ENCODE results near the gene UBXN1.
"Not testable (repeated sequence)": the region's sequence is repeated elsewhere in the genome, so short reads cannot be mapped to it uniquely, and the experiment has no call there.

Gene UBXN1

DNA sequence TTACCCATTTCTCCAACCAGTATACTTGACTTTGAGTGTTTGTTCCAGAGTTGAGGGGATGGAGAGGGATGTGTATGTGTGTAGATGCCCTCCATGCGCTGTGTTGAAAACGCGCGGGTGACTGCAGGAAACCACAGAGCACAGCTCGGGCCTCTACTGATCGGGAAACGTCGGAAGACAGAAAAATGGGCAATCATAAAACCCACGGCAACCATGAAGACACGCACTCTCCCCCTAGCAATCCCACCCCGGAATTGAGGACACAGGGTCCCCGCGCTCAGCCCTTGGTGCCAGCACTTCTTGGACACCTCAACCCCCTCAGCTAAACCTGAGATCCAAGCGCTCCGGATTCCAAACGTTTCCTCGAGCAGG lies 7.7 kb downstream of the UBXN1 start:
- DNase-seq: no peak

DNA sequence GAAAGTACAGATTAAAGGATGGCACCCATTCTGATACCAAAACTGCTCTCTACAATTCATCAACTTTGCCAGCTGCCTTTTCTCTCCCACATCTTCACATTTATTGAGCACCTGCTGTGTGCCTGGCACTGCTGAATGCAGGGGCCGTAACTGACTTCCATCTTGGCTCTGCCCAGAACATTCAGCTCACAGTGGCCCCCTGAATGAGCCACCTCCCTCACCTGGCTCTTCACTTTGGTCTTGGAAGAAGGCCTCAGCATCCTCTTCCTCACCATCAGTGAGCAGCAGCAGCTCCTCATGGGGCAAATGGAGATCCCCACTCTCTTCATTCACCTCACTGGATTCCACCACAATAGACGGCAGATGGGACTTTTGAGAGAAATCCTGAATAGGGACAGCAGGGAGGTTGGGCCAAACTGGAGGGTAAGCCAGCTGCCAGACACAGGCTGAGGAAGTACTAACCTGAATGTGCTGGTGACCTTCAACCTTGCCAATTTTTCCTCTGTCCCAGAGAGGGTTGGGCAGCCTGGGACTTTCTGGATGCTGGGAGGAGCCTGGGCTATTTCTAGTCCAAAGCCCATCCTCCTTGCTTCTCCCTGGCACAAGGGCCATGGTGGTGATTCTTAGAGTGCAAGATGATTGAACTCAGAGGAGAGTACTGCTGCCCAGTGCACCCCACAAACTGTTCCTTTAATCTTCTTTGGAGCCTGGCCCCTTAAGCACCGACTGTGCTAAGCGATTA lies 9.3 kb downstream of the UBXN1 start:
- no peak for DNase-seq

DNA sequence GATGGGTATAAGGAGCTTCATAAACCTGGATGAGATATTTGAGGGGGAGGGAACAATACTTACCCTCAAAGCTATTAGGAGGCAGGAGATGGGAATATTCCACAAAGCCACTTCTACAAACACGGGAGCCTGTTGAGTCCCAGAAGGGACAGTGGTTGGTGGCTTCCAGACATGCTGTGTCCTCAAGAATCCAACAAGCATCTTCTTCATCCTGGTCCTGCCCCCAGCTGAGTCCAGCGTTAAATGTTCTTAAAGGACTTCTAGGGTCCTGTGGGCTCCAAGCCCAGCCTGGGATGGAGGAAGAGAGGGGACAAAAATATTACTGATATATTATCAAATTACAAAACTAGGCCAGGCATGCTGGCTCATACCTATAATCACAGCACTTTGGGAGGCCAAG lies 11.4 kb downstream of the UBXN1 start:
- peak in 1 of 2 experiments; percentile 37 for DNase-seq

DNA sequence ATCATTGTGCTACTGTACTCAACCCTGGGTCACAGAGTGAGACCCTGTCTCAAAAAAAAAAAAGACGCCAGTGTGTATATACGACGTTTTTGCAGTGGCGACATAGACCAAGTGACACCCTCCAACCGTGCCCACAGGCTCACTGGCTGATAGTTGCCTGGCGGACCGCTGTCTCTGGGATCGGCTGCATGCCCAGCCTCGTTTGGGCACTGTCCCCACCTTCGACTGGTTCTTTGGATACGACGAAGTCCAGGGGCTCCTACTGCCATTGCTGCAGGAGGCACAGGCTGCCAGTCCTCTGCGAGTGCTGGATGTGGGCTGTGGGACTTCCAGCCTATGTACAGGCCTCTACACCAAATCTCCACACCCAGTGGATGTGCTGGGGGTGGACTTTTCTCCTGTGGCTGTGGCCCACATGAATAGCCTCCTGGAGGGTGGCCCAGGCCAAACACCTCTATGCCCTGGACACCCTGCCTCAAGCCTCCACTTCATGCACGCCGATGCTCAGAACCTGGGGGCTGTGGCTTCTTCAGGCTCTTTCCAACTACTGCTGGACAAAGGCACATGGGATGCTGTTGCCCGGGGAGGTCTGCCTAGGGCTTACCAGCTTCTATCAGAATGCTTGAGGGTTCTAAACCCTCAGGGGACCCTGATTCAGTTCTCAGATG lies 12.5 kb downstream of the UBXN1 start:
- DNase-seq: peak; percentile 57 to 60

DNA sequence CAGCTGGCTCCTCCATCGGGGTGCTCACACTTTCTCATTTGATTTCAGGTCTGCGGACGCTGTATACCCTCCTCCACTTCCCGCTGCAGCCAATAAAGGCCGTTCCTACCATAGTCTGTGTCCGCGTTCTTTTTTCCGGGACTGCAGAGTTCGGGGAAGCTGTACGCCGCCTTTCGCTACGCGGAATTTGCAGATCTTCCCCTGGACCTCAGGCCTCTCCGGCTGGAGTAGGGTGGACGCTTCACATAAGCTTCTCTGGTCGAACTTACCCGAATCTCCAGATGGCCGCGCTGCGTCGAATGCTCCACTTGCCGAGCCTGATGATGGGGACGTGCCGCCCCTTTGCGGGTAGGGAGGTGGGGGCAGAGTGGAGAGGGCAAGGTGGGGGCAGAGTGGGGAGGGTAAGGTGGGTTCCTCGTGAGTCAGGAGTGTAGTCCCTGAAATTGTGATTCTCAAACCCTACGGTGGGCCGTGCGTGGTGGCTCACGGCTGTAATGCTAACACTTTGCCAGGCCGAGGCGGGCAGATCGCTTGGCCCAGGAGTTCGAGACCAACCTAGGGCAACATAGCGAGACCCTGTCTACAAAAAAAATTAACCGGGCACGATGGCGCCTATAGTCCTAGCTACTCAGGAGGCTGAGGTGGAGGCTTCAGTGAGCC lies 13.1 kb downstream of the UBXN1 start:
- DNase-seq: peak; percentile 75 to 78

DNA sequence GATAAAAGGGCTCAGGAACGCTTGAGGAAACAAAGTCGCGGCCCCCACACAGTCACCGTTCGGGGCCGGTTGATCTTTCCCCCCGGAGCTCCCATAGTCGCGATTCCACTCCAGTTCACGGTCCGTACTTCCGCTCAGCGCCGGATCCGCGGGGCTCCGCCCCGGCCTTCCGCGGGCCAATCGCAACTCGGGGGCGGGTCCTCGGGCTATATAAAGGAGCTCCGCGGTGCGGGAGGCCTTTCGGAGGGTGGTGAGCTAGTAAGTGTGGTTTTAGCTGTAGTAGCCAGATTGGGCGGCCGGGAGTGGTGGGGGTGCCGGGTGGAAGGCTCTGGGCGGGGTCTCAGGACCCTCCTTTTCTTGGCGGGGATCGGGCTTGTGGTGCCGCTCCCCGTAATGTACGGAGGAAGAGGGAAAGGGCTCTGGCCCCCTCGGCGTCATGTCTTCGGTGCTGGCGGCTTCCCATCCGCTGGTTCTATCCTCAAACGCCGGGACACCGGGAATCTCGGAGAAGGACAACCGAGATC lies 13.7 kb downstream of the UBXN1 start, which contains the start of the genes C11orf98 and CSKMT:
TSS of gene C11orf98 (minus strand) at position 136 of the 524 bp plus-strand sequence. CDS start at position 95, 41 bp downstream.
TSS of gene CSKMT (plus strand) at position 238 of the 524 bp plus-strand sequence. CDS start 568 bp downstream, outside the sequence.
- peak; percentile 99 for DNase-seq

DNA sequence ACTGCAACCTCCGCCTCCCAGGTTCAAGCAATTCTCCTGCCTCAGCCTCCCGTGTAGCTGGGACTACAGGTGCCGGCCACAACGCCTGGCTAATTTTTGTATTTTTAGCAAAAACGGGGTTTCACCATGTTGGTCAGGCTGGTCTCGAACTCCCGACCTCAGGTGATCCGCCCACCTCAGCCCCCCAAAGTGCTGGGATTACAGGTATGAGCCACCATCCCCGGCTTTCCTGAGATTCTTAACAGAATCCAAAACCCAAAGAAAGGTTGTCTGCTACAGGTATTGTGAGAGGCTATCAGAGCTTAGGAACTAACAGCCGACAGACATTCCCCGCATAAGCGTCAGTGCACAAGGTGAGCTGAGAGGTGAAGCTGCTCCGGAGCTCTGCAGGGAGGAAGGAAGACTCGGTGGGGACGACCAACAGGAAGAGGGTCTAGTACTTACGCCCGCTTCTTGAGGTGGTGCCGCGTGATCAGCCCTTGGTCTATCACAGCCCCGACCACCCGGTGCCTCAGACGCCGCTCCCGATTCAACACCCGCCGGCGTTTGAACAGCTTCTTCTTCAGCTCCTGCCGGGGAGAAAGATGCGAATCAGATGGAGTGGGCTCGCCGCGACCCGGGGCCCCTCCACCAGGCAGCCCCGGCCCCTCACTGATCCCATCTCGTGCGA lies 14.3 kb downstream of the UBXN1 start:
- no peak for DNase-seq

DNA sequence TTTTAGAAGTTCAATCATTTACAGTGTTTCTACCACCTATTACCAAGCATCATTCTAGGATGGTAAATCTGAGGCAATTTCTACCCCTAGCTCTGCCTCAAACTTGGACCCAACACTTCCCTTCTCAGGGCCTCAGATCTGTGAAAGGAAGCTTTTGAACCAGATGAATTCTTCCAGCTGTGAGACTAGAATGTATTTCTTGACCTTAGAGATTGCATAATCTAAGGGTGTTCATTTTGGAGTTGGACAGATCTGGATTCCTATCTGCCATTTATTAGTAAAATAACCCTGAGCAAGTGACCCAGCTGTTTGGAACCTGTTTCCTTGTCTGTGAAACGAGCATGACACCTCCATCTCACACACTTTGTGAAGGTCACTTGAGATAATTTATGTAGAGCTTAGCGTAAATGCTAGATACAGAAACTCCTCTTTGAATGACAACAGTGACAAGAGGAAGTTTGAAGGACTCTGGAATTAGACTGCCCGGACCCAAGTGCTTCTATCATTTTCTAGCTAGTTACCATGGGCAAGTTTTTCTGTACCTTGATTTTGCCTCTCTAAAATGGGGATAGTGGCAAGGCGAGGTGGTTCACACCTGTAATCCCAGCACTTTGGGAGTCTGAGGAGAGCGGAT lies 22.0 kb downstream of the UBXN1 start:
- no peak for DNase-seq

DNA sequence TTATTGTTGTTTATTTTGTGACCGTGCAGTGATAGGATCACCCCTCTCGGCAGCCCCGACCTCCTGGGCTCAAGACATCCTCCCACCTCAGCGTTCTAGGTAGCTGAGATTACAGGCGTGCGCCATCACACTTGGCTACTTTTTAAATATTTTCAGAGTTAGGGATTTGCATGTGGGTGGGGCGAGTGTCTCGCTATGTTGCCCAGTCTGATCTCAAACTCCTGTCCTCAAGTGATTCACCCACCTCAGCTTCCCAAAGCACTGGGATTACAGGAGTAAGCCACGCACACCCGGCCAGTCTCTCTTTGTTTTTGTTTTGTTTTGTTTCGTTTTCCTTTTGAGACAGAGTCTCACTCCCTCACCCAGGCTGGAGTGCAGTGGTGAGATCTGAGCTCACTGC lies 24.6 kb downstream of the UBXN1 start:
- no peak for DNase-seq

DNA sequence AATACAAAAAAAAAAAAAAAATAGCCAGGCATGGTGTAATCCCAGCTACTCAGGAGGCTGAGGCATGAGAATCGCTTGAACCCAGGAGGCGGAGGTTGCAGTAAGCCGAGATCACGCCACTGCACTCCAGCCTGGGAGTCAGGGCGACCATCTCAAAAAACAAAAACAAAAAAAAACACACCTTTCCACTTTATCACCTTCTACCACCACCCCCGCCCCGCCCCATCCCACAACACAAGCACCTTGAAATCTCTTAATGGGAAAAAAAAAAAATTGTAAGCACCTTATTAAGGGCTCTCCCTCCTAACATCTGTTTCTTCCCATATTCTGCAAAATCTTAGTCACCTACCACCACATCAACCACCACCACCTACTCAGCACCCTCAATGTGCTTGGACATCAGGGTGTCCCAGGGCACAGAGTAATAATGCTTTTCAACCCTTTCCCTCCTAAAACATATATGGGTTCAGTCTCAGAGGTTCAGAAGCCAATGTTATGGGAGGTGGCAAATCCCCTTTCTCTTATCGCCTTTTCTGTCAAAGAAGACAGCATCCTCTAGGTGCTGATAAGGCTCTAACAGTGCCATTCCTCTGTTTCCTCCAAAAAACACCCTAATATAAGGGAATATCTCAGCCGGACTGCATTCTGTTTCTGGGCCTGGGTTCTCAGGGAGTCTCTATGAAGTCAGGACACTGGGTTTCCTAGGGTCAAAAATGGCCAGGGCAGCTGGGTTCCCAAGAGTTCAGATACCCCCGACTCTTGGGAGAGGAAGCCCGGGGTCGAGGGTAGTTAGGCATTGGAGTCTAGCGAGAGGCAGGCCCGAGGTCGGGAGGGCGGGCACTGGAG lies 26.5 kb downstream of the UBXN1 start:
- DNase-seq: peak in 1 of 2 experiments; percentile 38

DNA sequence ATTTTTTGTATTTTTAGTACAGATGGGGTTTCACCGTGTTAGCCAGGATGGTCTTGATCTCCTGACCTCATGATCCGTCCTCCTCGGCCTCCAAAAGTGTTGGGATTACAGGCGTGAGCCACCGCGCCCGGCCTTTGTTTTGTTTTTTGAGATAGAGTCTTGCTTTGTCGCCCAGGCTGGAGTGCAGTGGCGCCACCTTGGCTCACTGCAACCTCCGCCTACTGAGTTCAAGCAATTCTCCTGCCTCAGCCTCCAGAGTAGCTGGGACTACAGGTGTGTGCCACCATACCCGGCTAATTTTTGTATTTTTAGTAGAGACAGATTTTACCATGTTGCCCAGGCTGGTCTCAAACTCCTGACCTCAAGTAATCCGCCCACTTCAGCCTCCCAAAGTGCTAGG lies 28.6 kb downstream of the UBXN1 start:
- DNase-seq: not testable (repeated sequence)

DNA sequence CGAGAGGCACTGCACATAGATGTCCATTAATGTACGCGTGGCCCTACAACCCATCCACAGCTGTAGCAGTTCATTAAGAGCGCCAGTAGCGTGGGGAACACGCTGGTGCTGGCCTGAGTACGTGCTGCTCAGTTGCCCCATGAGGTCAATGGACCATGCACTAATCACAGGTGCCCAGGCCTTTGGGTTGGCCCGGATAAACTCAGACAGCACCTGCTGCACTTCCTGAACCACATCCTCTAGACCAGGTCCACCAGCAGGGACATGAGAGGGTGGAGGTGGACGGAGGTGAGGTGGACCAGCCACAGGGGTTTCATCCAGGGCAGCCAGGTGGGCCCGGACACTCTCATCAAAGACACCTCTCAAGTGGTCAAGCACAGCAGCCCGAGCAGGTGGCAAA lies 29.4 kb downstream of the UBXN1 start:
- DNase-seq: no peak

DNA sequence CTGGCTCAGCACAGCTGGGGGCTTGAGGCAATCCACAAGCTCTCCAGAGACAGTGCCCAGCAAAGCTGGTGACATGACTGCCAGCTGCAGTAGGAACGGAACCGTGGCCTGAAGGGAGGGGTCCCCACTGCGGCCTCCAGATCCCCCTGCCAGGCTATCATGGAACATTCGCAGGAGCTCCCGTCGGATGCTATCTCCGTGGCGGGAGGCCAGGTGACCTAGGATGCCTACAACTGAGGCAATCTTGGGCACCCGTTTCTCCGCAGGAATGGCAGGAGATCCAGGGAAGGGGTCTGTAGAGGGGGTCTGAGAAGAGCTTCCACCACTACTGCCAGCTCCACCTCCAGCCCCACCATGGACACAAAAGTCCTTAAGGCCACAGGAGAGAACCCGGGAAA lies 29.9 kb downstream of the UBXN1 start:
- no peak for DNase-seq

DNA sequence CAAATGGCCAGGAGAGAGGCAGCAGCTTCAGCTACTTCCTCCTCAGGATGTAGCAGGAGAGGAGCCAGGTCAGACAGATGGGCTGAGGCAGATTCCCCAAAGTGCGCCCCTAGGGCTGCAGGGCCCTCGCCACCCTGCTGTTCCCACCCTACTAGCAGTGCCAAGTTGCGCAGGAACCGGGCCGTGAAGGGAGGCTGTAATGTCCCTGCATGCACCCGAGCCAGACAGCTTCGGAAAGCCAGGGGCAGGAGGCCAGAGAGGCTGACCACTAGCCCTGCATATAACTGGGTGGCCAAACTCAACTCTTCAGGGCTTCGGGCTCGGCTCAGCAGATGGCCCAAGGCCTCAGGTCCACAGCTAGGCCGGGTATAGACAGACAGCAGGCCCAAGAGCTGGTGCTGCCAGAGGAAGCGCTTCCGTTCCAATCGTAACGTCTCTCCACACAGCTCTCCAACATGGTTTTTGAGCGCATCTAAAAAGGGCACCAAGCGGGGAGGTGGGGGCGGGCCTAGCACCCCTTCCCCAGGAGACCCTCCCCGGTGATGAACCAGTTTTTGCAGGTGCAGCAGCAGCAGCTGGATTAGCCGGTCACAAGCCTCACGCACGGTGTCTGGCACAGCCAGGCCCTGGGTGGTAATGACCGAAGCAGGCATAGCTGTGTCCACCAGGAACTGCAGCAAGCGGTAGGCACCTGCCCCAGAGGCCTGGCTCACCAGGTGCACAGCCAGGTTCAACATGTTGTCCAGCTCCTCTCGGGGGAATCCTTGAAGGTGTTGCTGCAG lies 30.5 kb downstream of the UBXN1 start:
- DNase-seq: no peak

DNA sequence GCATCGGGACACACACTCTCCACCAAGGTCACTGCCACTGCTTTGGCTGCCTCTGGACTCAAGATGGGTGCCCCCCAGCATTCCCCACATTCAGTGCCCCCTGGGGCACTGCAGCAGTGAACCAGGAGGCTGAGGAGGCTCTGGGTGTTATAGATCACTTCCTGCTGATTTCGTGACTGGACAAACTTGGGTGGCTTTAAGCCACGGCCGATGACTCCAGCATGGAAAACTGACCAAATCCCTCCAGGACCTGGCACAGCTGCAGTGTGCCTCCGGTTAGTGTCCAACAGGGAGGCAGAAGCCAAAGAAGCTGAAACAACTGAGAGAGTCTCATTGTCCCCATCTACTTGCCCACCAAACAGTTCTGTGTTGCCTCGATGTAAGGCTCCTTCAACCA lies 31.3 kb downstream of the UBXN1 start:
- no peak for DNase-seq

DNA sequence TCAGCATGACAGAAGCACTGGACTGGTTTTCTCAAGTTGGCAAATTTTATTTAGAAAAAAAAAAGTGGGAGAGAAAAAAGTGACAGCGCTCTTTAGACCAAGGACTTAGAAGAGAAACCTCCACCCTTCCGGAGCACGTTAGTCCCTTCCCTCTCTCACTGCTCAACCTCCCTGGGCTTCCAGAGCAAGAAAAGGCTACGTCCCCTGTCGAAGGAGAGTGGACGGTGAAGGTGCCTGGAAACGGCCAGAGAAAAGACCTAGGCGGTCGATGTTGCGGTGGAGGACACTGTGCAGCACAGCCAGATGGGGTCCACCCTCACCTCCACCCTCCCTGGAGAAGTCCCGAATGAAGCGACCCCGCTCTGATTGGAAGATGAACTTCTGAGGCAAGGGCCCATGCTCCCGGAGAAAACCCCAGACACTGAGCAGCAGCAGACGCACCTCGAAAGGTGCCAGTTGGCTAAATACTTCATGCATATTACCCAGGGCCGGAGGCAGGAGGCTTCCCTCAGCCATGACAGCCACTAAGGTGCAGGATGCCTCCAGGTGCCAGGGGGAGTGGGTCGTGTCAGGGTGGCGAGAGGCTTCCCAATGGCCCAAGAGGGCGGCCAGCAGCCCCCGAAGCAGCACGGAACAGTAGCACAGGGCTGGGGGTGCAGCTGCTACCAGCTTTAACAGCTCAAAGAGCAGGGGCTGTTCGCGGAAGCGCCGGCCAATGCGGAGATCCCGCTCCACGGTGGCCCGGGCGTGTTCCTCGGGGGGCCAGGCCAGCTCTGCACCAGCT lies 31.9 kb downstream of the UBXN1 start:
- DNase-seq: no peak

DNA sequence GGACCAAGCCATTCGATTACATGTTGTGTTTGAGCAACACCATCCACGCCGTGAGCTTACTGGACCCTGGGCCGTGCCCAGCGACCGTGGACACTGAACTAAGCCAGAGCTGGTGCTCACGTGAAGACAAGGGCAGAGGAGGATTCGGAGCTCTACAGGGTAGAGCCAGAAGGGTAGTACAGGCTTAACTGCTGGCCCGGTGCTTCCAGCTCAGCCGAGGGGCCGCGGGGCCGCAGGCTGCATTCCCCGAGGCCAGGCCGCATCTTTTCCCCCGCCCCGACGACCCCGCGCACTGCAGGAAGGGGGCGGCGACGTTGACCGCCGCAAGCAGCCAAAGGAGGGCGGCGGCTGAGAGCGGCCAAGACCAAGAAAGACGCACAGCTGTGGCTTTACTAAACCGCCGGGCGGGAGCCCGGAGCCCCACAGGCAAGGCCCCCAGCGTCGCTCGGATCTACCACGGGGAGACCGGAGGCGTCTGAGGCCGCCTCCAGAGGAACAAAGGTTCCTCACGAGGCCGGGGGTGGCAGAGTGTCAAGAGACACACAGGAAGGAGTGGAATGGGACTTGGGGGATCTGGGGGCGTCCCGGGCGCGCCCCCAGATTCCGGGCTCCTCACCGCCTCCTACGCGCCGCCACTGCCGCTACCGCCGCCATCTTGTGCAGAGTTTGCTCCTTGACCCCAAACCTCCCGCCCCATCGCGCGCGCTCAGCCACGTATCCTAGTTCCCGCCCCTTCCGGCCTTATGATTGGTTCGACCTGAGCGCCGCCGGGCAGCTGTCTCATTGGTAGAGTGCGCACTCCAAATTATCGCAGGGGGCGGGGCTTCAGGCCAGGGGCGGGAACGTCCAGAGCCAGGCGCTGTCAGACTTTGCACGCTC lies 32.7 kb downstream of the UBXN1 start, which contains the start of gene GANAB:
TSS of gene GANAB (minus strand) at position 668 of the 879 bp plus-strand sequence. CDS start at position 654, 14 bp downstream.
- DNase-seq: peak; percentile 99 to 100

DNA sequence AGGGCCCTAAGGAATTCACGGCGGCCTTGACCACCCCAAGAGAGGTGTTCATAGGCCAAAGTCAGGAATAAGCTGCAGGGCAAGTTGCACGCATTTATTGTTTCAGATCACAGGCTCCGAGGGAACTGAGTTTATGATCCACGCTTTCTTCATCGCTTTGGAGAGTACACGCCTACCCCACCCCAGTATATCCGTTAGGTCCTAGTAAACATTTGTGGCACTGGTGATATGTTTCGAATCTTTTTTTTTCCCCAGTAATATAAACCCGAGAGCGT lies 33.3 kb downstream of the UBXN1 start:
- peak; percentile 33 to 38 for DNase-seq

DNA sequence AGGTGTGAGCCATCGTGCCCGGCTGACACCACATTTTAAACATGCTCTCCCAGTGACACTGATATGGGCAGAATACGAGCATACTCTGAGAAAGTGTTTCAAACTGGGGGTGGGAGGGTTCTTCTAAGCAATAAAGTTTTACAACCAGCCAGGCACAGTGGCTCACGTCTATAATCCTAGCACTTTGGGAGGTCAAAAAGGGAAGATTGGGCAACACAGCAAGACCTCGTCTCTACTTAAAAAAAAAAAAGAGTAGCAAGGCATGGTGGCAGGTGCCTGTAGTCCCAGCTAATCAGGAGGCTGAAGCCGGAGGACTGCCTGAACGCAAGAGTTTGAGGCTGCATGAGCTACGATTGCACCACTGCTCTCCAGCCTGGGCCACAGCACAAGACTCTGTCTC lies 34.7 kb downstream of the UBXN1 start:
- DNase-seq: no peak

All from activated T-cell treated with anti-CD3 and anti-CD28 coated beads, Interleukin-2, amount 50 U/mL, for 48 hours (primary cell).